ENCODE data around the gene NDUFS6. TPM values are rescaled to one million over a fixed set of nuclear protein-coding genes. Genes with fewer than 3 reads are reported as not detected.

The NDUFS6 gene
- total RNA-seq, 3 donors from 2014 or later, result 38.7 to 43.5 (median 39.3) TPM

GRCh38 chr5:1763548-1763911 lies 37.7 kb upstream of the NDUFS6 start:
- DNase-seq, result peak in 2 of 3 donors; percentile 45 to 53
- H3K4me1 ChIP-seq (ENCODE audit: low read depth), result no peaks in the 10 kb centered on the region
- ATAC-seq, result peak; percentile 54
- TF ChIP-seq CTCF (IDR thresholded peaks at IDR 0.05), result no peak
- intact Hi-C loops (cut with DNase I, micrococcal nuclease), result no loop called here
- H3K4me3 ChIP-seq, result no peak overlapping the region
- H3K36me3 ChIP-seq (ENCODE audit: low read depth), result no peaks in the 10 kb centered on the region
- H3K9me3 ChIP-seq, result no peaks in the 10 kb centered on the region

GRCh38 chr5:1763960-1764605 lies 37.1 kb upstream of the NDUFS6 start:
- H3K4me3 ChIP-seq, result no peak overlapping the region
- no peak for ATAC-seq
- no peaks in the 10 kb centered on the region for H3K9me3 ChIP-seq
- no peaks in the 10 kb centered on the region for H3K36me3 ChIP-seq (ENCODE audit: low read depth)
- no peak for TF ChIP-seq CTCF (IDR thresholded peaks at IDR 0.05)
- DNase-seq, result no peak
- no peaks in the 10 kb centered on the region for H3K4me1 ChIP-seq (ENCODE audit: low read depth)
- intact Hi-C loops (cut with DNase I, micrococcal nuclease), result no loop called here

- H3K36me3 ChIP-seq (ENCODE audit: low read depth), result no peaks in the 10 kb centered on the region
- no peaks in the 10 kb centered on the region for H3K4me1 ChIP-seq (ENCODE audit: low read depth)
- intact Hi-C loops (cut with DNase I, micrococcal nuclease), result no loop called here
- no peak for ATAC-seq
- no peak for TF ChIP-seq CTCF (IDR thresholded peaks at IDR 0.05)
- no peak overlapping the region for H3K4me3 ChIP-seq
- DNase-seq, result no peak
- no peaks in the 10 kb centered on the region for H3K9me3 ChIP-seq
Observed at GRCh38 chr5:1764606-1764960, 36.6 kb upstream of the NDUFS6 start.

- H3K36me3 ChIP-seq (ENCODE audit: low read depth), result no peaks in the 10 kb centered on the region
- H3K9me3 ChIP-seq, result no peaks in the 10 kb centered on the region
- H3K4me1 ChIP-seq (ENCODE audit: low read depth), result no peaks in the 10 kb centered on the region
- no peak for TF ChIP-seq CTCF (IDR thresholded peaks at IDR 0.05)
- intact Hi-C loops (cut with DNase I, micrococcal nuclease), result no loop called here
- no peak overlapping the region for H3K4me3 ChIP-seq
- DNase-seq, result peak in 1 of 3 donors; percentile 11
- ATAC-seq, result peak; percentile 27
Observed at GRCh38 chr5:1765141-1765879, 35.9 kb upstream of the NDUFS6 start.

GRCh38 chr5:1765880-1766235 lies 35.3 kb upstream of the NDUFS6 start:
- Histone ChIP-seq H3K4me1 (ENCODE audit: low read depth) (no peaks in the 10 kb centered on the region), H3K4me3 (no peak overlapping the region), H3K36me3 (ENCODE audit: low read depth) (no peaks in the 10 kb centered on the region), H3K9me3 (no peaks in the 10 kb centered on the region)
- no peak for TF ChIP-seq CTCF (IDR thresholded peaks at IDR 0.05)
- DNase-seq (no peak), ATAC-seq (no peak)
- intact Hi-C loops (cut with DNase I, micrococcal nuclease), result no loop called here
